Measurements from ENCODE around the gene LY9. TPM values are rescaled to one million over a fixed set of nuclear protein-coding genes. Genes with fewer than 3 reads are reported as not detected.

The LY9 gene
- total RNA-seq, 1 experiment from 2014 or later = 6.9 TPM

GRCh38 chr1:160797271-160797709, 1.3 kb downstream of the LY9 start:
- TF ChIP-seq, protein P1, sequence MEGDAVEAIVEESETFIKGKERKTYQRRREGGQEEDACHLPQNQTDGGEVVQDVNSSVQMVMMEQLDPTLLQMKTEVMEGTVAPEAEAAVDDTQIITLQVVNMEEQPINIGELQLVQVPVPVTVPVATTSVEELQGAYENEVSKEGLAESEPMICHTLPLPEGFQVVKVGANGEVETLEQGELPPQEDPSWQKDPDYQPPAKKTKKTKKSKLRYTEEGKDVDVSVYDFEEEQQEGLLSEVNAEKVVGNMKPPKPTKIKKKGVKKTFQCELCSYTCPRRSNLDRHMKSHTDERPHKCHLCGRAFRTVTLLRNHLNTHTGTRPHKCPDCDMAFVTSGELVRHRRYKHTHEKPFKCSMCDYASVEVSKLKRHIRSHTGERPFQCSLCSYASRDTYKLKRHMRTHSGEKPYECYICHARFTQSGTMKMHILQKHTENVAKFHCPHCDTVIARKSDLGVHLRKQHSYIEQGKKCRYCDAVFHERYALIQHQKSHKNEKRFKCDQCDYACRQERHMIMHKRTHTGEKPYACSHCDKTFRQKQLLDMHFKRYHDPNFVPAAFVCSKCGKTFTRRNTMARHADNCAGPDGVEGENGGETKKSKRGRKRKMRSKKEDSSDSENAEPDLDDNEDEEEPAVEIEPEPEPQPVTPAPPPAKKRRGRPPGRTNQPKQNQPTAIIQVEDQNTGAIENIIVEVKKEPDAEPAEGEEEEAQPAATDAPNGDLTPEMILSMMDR (conservative IDR thresholded peaks at IDR 0.05) = no peak
- no peak for TF ChIP-seq EZH2 (IDR thresholded peaks at IDR 0.05; ENCODE audit: low read depth)
- Histone ChIP-seq H3K4me3 (no peak overlapping the region), H3K9me3 (ENCODE audit: insufficient read depth, low read depth) (no peaks in the 10 kb centered on the region), H3K4me1 (replicated peaks; ENCODE audit: insufficient read depth) (peaks cover 21% of the 10 kb centered on the region), H3K79me2 (ENCODE audit: low read depth) (no peaks in the 10 kb centered on the region), H3K36me3 (ENCODE audit: low read depth) (no peaks in the 10 kb centered on the region), H4K20me1 (ENCODE audit: insufficient read depth) (no peaks in the 10 kb centered on the region), H3K27ac (no peak overlapping the region), H2AFZ (no peak overlapping the region), H3K27me3 (ENCODE audit: insufficient read depth, low read depth) (no peaks in the 10 kb centered on the region), H3K9me2 (ENCODE audit: insufficient read depth) (no peaks in the 10 kb centered on the region), H3K4me2 (no peak overlapping the region), H3F3A (ENCODE audit: insufficient read depth, low read depth) (no peaks in the 10 kb centered on the region)
- no peak for DNase-seq
- BruUV-seq (replicated peaks) = no TSS peak
- ChIA-PET POLR2A (ENCODE audit: unreplicated experiment) (no interaction called here), CTCF (no interaction called here)
- intact Hi-C loops (cut with micrococcal nuclease; ENCODE audit: unreplicated experiment) = no loop called here

DNA sequence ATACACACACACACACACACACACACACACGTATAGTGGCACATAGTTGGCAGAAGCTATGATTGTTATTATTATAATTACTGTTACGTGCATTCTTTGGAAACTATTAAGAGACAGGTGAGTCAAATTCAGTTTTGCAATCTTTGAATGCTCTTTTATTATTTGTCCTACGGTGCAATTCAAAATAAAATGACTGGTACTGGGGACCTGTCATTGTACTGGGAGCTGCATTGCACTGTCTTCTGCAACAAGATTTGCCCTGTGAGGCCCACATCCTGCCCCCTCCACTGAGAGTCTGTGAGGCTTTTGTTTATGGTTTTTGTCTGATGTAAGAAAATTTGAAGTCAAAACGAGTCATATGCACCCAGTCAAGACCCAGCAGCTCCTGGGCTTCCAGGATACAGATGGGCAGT, 1.9 kb downstream of the LY9 start:
- H3K9me2 ChIP-seq (ENCODE audit: insufficient read depth) = no peaks in the 10 kb centered on the region
- ChIA-PET CTCF (no interaction called here), POLR2A (ENCODE audit: unreplicated experiment) (no interaction called here)
- H3K36me3 ChIP-seq (ENCODE audit: low read depth) = no peaks in the 10 kb centered on the region
- H3K27me3 ChIP-seq (ENCODE audit: insufficient read depth, low read depth) = no peaks in the 10 kb centered on the region
- H3K9me3 ChIP-seq (ENCODE audit: insufficient read depth, low read depth) = no peaks in the 10 kb centered on the region
- peak in 1 of 2 experiments; percentile 60 for DNase-seq
- H3K4me2 ChIP-seq = no peak overlapping the region
- no peaks in the 10 kb centered on the region for H4K20me1 ChIP-seq (ENCODE audit: insufficient read depth)
- no peak overlapping the region for H3K27ac ChIP-seq
- no peaks in the 10 kb centered on the region for H3F3A ChIP-seq (ENCODE audit: insufficient read depth, low read depth)
- H3K4me3 ChIP-seq = no peak overlapping the region
- no TSS peak for BruUV-seq (replicated peaks)
- intact Hi-C loops (cut with micrococcal nuclease; ENCODE audit: unreplicated experiment) = no loop called here
- no peak overlapping the region for H2AFZ ChIP-seq
- H3K4me1 ChIP-seq (replicated peaks; ENCODE audit: insufficient read depth) = peaks cover 21% of the 10 kb centered on the region
- no peak for TF ChIP-seq EZH2 (IDR thresholded peaks at IDR 0.05; ENCODE audit: low read depth)
- TF ChIP-seq, protein P1 (conservative IDR thresholded peaks at IDR 0.05) = no peak
- no peaks in the 10 kb centered on the region for H3K79me2 ChIP-seq (ENCODE audit: low read depth)

DNA sequence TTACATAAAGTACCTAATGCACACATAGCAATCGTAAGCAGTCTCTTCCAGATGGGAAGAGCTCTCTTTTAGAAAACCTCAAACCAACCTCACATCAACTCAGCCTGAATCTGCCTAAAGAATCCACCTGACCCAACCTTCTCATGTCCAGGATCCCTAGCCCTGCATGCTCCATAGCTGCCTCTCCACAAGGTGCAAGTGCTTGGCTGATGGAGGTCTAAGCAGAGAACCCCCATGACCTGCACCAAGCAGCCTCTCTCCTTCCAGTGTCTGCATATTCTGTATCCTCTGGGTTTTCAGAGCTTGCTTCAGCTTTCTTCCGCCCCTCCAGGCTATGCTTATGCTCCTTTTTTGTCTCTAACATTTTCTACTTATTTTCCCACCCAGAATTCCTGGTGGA, 2.5 kb downstream of the LY9 start:
- Histone ChIP-seq H3K79me2 (ENCODE audit: low read depth) (no peaks in the 10 kb centered on the region), H3K9me2 (ENCODE audit: insufficient read depth) (no peaks in the 10 kb centered on the region), H3K4me2 (no peak overlapping the region), H3K27me3 (ENCODE audit: insufficient read depth, low read depth) (no peaks in the 10 kb centered on the region), H3K36me3 (ENCODE audit: low read depth) (no peaks in the 10 kb centered on the region), H3K4me3 (no peak overlapping the region), H3K4me1 (replicated peaks; ENCODE audit: insufficient read depth) (peaks cover 21% of the 10 kb centered on the region), H2AFZ (no peak overlapping the region), H3F3A (ENCODE audit: insufficient read depth, low read depth) (no peaks in the 10 kb centered on the region), H3K27ac (no peak overlapping the region), H4K20me1 (ENCODE audit: insufficient read depth) (no peaks in the 10 kb centered on the region), H3K9me3 (ENCODE audit: insufficient read depth, low read depth) (no peaks in the 10 kb centered on the region)
- no peak for DNase-seq
- ChIA-PET POLR2A (ENCODE audit: unreplicated experiment) (no interaction called here), CTCF (no interaction called here)
- BruUV-seq (replicated peaks) = no TSS peak
- TF ChIP-seq, protein P1 (conservative IDR thresholded peaks at IDR 0.05) = no peak
- no peak for TF ChIP-seq EZH2 (IDR thresholded peaks at IDR 0.05; ENCODE audit: low read depth)
- intact Hi-C loops (cut with micrococcal nuclease; ENCODE audit: unreplicated experiment) = no loop called here
